H9 (cell line): Measurements from ENCODE around the gene UBE4B. TPM values are rescaled to one million over a fixed set of nuclear protein-coding genes. Genes with fewer than 3 reads are reported as not detected.

Experiments used
- DNase-seq: peaks from one replicate; pipeline ENCODE4 v3.0.0-alpha.2; 2017
- H2AFZ ChIP-seq: one replicate; pipeline ENCODE4 v1.6.1; 2013; ENCODE audit warnings: mild to moderate bottlenecking, low read length, control low read depth, moderate library complexity
- H2AK5ac ChIP-seq: 2 replicates; pipeline ENCODE4 v1.6.1; 2013; ENCODE audit warnings: low read length, control low read depth, mixed read lengths; ENCODE audit not compliant: insufficient read length
- H2BK120ac ChIP-seq: one replicate; pipeline ENCODE4 v1.6.1; 2013; ENCODE audit warnings: low read depth, mild to moderate bottlenecking, low read length, control low read depth, inconsistent platforms; ENCODE audit not compliant: poor library complexity, severe bottlenecking
- H2BK12ac ChIP-seq: 2 replicates; pipeline ENCODE4 v1.6.1; 2013; ENCODE audit warnings: low read length, control low read depth, mixed read lengths, low read depth; ENCODE audit not compliant: insufficient read length
- H2BK15ac ChIP-seq: 2 replicates; pipeline ENCODE4 v1.6.1; 2013; ENCODE audit warnings: low read depth, low read length, control low read depth
- H2BK20ac ChIP-seq: one replicate; pipeline ENCODE4 v1.6.1; 2013; ENCODE audit warnings: low read depth, mild to moderate bottlenecking, low read length, control low read depth, inconsistent platforms; ENCODE audit not compliant: poor library complexity, severe bottlenecking
- H2BK5ac ChIP-seq: 2 replicates; pipeline ENCODE4 v1.6.1; 2013; ENCODE audit warnings: low read length, control low read depth, mixed read lengths; ENCODE audit not compliant: insufficient read length
- H3K14ac ChIP-seq: 2 replicates; pipeline ENCODE4 v1.6.1; 2013; ENCODE audit warnings: low read length, control low read depth; ENCODE audit not compliant: insufficient read depth
- H3K18ac ChIP-seq: 2 replicates; pipeline ENCODE4 v1.6.1; 2013; ENCODE audit warnings: low read depth, mild to moderate bottlenecking, mixed read lengths, low read length, control low read depth; ENCODE audit not compliant: insufficient read length
- H3K23ac ChIP-seq: 2 replicates; pipeline ENCODE4 v1.6.1; 2013; ENCODE audit warnings: low read length, control low read depth, mixed read lengths, low read depth; ENCODE audit not compliant: insufficient read length
- H3K23me2 ChIP-seq: 2 replicates; pipeline ENCODE4 v1.6.1; 2013; ENCODE audit warnings: low read depth, mild to moderate bottlenecking, mixed read lengths, low read length, control low read depth; ENCODE audit not compliant: insufficient read length, poor library complexity, severe bottlenecking
- H3K27ac ChIP-seq: 2 replicates; pipeline ENCODE4 v1.5.1; 2013; ENCODE audit warnings: low read length, control low read depth, mixed read lengths, low read depth; ENCODE audit not compliant: insufficient read length
- H3K27me3 ChIP-seq: 2 replicates; pipeline ENCODE4 v1.6.1; 2013; ENCODE audit warnings: low read length, control low read depth, inconsistent platforms; ENCODE audit not compliant: insufficient read depth
- H3K4ac ChIP-seq: 2 replicates; pipeline ENCODE4 v1.6.1; 2013; ENCODE audit warnings: low read depth, mild to moderate bottlenecking, control low read depth, inconsistent platforms, low read length, moderate library complexity
- H3K4me1 ChIP-seq: 2 replicates; pipeline ENCODE4 v1.6.1; 2013; ENCODE audit warnings: low read length, control low read depth, inconsistent platforms; ENCODE audit not compliant: insufficient read depth
- H3K4me2 ChIP-seq: 2 replicates; pipeline ENCODE4 v1.6.1; 2013; ENCODE audit warnings: low read length, control low read depth, mixed read lengths; ENCODE audit not compliant: insufficient read length, insufficient read depth
- H3K56ac ChIP-seq: 2 replicates; pipeline ENCODE4 v1.6.1; 2013; ENCODE audit warnings: low read depth, mild to moderate bottlenecking, mixed read lengths, low read length, control low read depth; ENCODE audit not compliant: insufficient read length
- H3K79me1 ChIP-seq: 2 replicates; pipeline ENCODE4 v1.6.1; 2013; ENCODE audit warnings: low read depth, mild to moderate bottlenecking, moderate library complexity, low read length, control low read depth, inconsistent platforms; ENCODE audit not compliant: insufficient read depth, poor library complexity, severe bottlenecking
- H3K79me2 ChIP-seq: 2 replicates; pipeline ENCODE4 v1.6.1; 2013; ENCODE audit warnings: low read length, control low read depth, inconsistent platforms; ENCODE audit not compliant: insufficient read depth
- H3K9ac ChIP-seq: 2 replicates; pipeline ENCODE4 v1.6.1; 2013; ENCODE audit warnings: low read length, control low read depth, mixed read lengths; ENCODE audit not compliant: insufficient read length; ENCODE audit errors: extremely low read depth
- H3K9me3 ChIP-seq: one replicate; pipeline ENCODE4 v1.6.1; 2013; ENCODE audit warnings: low read depth, low read length, inconsistent platforms; ENCODE audit not compliant: control insufficient read depth
- H3T11ph ChIP-seq: one replicate; pipeline ENCODE4 v1.6.1; 2013; ENCODE audit warnings: mild to moderate bottlenecking, low read length, control low read depth, inconsistent platforms
- H4K20me1 ChIP-seq: one replicate; pipeline ENCODE4 v1.6.1; 2013; ENCODE audit not compliant: control insufficient read depth, insufficient read length, insufficient read depth
- H4K5ac ChIP-seq: 2 replicates; pipeline ENCODE4 v1.6.1; 2013; ENCODE audit warnings: low read depth, mild to moderate bottlenecking, mixed read lengths, low read length, control low read depth; ENCODE audit not compliant: insufficient read length
- H4K8ac ChIP-seq: replicated peaks from 2 replicates; pipeline ENCODE4 v1.6.1; 2013; ENCODE audit warnings: low read length, control low read depth, mixed read lengths, low read depth; ENCODE audit not compliant: insufficient read length
- H4K91ac ChIP-seq: 2 replicates; pipeline ENCODE4 v1.6.1; 2013; ENCODE audit warnings: low read depth, mild to moderate bottlenecking, moderate library complexity, mixed read lengths, low read length, control low read depth; ENCODE audit not compliant: insufficient read length
- H3K27ac Mint-ChIP-seq, 3 experiments: 2 replicates in 2 of 3; 3 replicates in 1 of 3; pipeline ENCODE4 v1.8.0; 2020 to 2021; ENCODE audit warnings: mixed read lengths in 3 of 3, mild to moderate bottlenecking in 1 of 3, moderate library complexity in 1 of 3
- H3K27me3 Mint-ChIP-seq: 2 replicates; pipeline ENCODE4 v1.8.0; 2021; ENCODE audit warnings: low read depth, mild to moderate bottlenecking, moderate library complexity, mixed read lengths
- H3K36me3 Mint-ChIP-seq, 3 experiments: 2 replicates in 2 of 3; 3 replicates in 1 of 3; pipeline ENCODE4 v1.8.0; 2020 to 2021; ENCODE audit warnings: low read depth in 3 of 3, mixed read lengths in 3 of 3; ENCODE audit not compliant: insufficient read depth in 1 of 3
- H3K4me1 Mint-ChIP-seq, 2 experiments: 2 replicates each; pipeline ENCODE4 v1.8.0; 2020; ENCODE audit warnings: mixed read lengths in 2 of 2
- H3K4me3 Mint-ChIP-seq, 2 experiments: 2 replicates in 1 of 2; 3 replicates in 1 of 2; pipeline ENCODE4 v1.8.0; 2020 to 2021; ENCODE audit warnings: mild to moderate bottlenecking in 2 of 2, mixed read lengths in 2 of 2, moderate library complexity in 1 of 2
- H3K9me3 Mint-ChIP-seq, 2 experiments: 2 replicates in 1 of 2; 3 replicates in 1 of 2; pipeline ENCODE4 v1.8.0; 2020; ENCODE audit warnings: mild to moderate bottlenecking in 2 of 2, mixed read lengths in 2 of 2, moderate library complexity in 1 of 2
- CTCF ChIP-seq: fragments of 200-600 bp; sonication (generic); conservative IDR thresholded peaks from 3 replicates; pipeline ENCODE4 v1.8.0; 2021; ENCODE audit warnings: antibody characterized with exemption, mild to moderate bottlenecking
- WGBS: extraction: QIAGEN DNeasy Blood & Tissue Kit; methylation state at CpG from one replicate; pipeline ENCODE4 v1.1.7; 2013; ENCODE audit warnings: missing lambda C conversion rate, low lambda C conversion rate, mixed read lengths; ENCODE audit not compliant: insufficient read length; ENCODE audit errors: extremely low coverage; 5-methylcytosine and 5-hydroxymethylcytosine counted together
- total RNA-seq: library from RNA; stranded (reverse); gene quantifications from 2 replicates; pipeline ENCODE4 v1.2.1, GENCODE V29; 2021

UBE4B gene
- total RNA-seq, 1 experiment from 2014 or later = 67.6 TPM

GRCh38 chr1:10025354-10025753 lies 7.4 kb upstream of the UBE4B start:
- H3K4me1 Mint-ChIP-seq = no peaks in the 10 kb centered on the region; a peak in 1 of 4 replicates
- Histone ChIP-seq H3K27ac (no peak overlapping the region), H3K4me1 (no peaks in the 10 kb centered on the region), H3K56ac (no peak overlapping the region), H3K79me2 (no peaks in the 10 kb centered on the region), H3K9ac (no peak overlapping the region), H3K23ac (no peak overlapping the region), H2BK5ac (no peak overlapping the region), H3K18ac (no peak overlapping the region), H3K23me2 (no peaks in the 10 kb centered on the region), H2BK20ac (no peak overlapping the region), H3K9me3 (no peaks in the 10 kb centered on the region), H3K14ac (no peak overlapping the region), H4K20me1 (no peaks in the 10 kb centered on the region), H4K8ac (no peak overlapping the region), H2BK120ac (no peak overlapping the region), H2BK15ac (no peak overlapping the region), H3K4me2 (no peak overlapping the region), H4K91ac (no peak overlapping the region), H3K27me3 (no peaks in the 10 kb centered on the region), H2AFZ (no peak overlapping the region), H2BK12ac (no peak overlapping the region), H3K4ac (no peak overlapping the region), H2AK5ac (no peak overlapping the region), H3T11ph (no peak overlapping the region), H4K5ac (no peak overlapping the region), H3K79me1 (no peaks in the 10 kb centered on the region)
- no peaks in the 10 kb centered on the region; a peak in 1 of 7 replicates for H3K36me3 Mint-ChIP-seq
- no peak overlapping the region for H3K4me3 Mint-ChIP-seq
- no peak for TF ChIP-seq CTCF
- DNase-seq = no peak
- H3K27me3 Mint-ChIP-seq = no peaks in the 10 kb centered on the region
- no CpG with 5 or more reads among the region's 2 CpGs for WGBS
- H3K9me3 Mint-ChIP-seq = peaks cover 4 to 5% of the 10 kb centered on the region in 2 experiments; a peak in 4 of 5 replicates
- no peak overlapping the region; a peak in 1 of 7 replicates for H3K27ac Mint-ChIP-seq
